Measurements from ENCODE around the gene PRICKLE1.
"Not testable (repeated sequence)": the region's sequence is repeated elsewhere in the genome, so short reads cannot be mapped to it uniquely, and the experiment has no call there.

PRICKLE1 gene

DNA sequence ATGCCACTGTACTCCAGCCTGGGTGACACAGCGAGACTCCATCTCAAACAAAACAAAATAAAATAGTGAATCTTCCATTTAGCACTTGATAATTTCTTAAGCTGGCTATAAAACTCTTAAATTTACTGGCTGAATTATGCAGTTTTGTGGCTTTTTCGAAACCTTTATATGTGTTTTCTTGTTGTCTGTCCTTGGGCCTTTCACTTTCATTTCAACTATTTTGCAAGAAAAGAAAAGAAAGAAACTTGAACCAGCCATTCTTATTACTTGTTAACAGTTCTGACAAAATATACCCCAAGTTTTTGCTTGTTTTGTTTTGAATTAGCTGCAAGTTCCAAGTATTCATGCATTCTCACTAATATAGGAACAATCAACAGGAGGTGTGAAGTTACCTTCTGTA, 42.8 kb downstream of the PRICKLE1 start:
- no peak for DNase-seq

DNA sequence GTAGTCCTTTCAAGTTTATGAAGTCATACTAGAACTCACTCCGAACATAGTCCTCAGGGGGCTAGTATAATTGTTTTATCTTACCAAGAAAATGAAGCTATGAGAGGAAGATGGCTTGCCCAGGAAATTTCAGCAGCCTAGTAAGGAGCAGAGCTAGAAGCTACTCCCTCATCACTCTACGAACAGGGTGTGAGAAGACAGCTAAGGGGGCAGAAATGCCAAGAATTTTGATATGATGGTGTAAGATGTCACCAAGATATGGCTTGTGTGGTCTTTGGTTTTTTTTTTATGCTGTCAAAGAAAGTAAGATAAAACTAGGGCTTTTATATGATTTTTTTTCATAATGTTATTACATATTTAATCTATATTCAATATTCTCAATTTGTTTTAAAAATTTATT, 47.6 kb downstream of the PRICKLE1 start:
- DNase-seq, result no peak

DNA sequence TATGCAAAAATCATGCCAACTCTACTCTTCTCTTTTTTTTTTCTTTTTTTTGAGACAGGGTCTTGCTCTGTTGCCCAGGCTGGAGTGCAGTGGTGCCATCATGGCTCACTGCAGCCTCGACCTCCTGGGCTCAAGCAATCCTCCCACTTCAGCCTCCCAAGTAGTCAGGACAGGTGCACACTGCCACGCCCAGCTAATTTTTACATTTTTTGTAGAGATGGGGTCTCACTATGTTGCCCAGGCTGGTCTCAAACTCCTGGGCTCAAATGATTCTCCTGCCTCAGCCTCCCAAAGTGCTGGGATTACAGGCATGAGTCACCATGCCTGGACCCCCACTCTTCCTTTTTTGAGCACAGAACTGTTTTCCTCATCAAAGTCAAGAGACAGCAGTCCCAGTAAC, 48.2 kb downstream of the PRICKLE1 start:
- DNase-seq, result not testable (repeated sequence)

DNA sequence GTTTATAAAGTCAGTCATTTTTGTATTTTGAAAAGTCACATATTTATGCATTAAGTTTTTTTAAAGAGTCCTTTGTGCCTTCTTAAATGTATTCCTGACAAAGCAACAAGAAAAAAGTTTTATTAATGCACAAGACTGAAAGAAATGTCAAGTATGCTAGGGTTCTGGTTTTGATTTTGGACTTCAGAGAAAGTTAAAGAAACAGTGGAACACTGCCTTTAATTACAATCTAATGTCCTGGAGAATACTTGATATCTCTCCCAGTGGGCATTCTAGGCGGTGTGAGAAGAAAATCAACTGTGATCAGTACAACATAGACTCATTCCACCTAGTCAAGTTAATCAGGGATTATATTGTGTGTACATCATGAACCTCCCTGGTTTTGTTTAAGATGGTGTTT, 49.9 kb downstream of the PRICKLE1 start:
- no peak for DNase-seq

DNA sequence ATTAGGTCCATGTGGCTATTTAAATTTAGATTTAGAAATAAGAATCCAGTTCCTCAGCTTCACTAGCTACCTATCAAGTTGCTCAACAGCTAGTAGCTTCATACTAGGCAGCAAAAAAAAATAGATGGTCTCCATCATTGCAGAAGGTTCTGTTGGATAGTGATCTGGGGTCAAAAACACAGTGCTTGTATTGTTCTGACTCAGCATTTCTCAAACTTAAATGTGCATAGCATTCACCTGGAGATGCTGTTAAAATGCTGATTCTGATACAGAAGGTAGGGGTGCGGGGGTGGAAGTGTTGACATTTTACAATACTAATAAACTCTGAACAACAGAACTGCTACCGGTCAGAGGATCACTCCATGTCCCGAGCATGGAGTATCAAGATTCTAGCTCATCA, 51.3 kb downstream of the PRICKLE1 start:
- no peak for DNase-seq

DNA sequence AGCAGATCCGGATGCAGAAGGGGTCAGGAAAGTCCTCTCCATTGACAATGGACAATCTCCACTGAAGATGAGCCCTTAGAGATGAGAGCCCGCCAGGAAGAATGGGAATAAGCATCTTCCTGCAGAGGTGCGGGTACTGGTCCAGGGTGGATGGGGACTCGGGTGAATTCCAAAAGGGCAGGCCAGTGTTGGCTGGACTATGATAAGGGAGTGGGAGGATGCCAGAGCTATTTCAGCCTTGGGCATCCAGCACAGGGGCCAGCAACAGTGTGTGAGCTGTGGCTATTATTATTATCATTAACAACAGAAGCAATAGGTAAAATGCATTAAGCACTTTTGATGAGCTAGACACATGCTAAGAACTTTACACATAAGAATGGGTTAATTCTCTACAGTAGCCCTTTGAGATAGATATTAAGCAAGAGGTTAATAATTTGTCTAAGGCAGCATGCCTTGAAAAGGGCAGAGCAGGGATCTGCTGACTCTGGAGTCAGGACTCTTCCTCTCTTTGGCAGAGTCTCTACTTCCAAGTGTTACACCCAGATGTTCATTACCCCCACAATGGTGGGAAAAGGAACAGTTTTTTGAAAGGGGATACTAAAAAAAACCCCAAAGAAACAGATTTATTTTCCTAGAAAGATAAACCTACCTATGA, 55.2 kb downstream of the PRICKLE1 start:
- no peak for DNase-seq

DNA sequence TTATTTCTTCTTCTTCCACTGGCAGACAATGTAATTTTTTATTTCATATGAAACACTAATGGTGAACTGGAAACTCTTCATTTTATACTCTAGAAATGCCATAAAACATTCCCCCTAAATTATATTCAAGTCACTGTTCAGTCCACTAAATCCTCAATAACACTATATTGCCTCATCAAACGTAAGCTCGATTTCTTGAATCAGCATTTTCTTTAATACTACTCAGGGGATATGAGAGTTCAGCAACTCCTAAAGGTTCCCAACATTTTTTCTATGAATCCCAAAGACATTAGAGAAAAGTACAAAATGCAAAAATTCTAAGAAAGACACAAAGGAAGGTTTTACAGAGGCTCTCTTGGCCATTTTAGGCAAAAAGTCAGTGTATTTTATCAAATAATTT, 59.3 kb downstream of the PRICKLE1 start:
- no peak for DNase-seq

DNA sequence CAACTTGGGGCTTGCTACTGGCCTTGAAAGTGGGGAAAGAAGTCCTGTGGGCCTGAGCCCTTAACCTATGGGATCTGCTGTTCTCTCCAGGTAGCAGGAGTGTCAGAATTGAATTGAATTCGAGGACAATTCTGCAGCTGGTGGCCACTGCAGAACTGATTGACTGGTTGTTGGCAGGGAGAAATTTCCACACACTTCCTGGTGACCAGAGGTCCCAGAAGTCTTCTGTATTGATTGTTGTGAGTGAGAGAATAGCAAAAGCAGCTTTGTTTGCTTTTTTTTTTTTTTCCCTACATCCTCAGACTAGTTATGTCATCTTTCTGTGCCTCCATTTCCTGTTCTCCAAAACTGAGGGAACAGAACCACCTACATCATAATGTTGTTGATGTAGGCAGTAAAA, 64.1 kb downstream of the PRICKLE1 start:
- no peak for DNase-seq

DNA sequence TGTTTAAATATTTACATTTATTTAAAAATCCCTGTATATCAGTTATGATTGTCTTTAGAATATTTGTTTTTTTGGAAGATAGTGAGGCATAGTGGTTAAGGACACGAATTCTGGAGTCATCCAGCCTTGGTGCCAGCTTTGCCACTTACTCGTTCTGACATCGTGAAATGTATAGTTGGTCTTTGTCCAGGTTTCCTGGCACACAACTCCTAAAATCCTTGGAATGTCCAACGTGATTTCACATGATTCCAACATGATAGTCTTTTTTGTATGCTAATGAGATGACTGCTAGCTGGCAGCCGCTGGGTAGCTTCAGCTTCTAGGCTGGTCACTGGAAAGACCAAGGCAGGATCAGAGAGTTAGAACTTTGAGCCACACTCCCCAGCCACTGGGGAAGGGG, 64.8 kb downstream of the PRICKLE1 start:
- DNase-seq, result no peak

DNA sequence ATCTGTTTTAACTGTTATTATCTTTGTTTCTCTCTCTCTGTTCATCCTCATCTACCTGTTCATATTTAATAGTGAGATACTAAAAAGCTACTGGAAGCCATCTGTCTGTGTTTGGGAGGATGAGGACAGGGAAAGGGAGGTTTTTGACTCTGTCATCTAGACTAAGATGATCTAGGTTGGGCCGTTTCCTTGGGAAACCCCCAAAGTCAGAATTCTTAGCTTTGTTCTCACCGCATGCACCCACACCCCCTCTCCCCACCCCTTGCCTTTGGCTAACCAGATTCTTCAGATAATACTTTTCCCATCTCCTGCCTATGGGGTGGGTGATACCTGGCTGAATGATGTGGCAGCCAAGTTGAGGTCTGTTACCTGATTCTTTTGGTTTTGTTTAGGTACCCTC, 73.0 kb downstream of the PRICKLE1 start:
- no peak for DNase-seq

DNA sequence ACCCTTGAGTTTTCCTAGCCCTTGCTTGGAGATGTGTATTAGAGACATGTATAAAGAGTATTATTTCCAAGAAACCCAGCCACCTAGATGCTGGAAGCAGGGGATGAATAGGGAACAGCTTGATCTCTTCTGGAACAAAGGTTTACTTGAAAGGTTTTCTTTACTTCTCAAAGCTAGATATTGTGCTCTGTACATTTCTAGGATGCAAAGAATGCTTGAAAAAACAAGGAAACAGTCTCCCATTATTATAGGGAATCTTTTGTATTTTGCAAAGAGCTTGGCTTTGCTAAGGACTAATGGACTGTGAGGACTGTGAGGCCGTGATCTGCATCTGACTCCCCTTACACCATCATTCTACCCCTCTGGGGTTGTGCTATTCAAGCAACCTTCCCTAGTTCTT, 77.9 kb downstream of the PRICKLE1 start:
- no peak for DNase-seq

DNA sequence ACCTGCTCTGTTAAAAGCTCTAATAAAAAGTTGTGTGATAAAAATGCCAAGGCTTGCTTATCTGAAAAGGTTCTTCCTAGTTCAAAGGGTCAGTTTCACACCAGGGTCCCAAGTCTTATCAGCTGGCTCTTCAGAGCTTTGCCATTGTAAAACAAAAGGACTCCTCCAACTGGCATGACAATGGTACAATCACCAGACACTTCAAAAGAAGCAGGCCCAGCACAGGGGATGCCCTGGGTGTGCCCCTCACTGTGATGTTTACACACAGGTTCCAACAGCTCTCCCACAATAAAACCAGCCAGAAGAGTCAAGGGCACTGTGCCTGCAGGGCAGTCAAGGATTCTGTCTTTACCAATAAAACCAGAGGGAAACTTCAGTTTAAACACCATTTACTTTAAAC, 78.7 kb downstream of the PRICKLE1 start:
- no peak for DNase-seq

DNA sequence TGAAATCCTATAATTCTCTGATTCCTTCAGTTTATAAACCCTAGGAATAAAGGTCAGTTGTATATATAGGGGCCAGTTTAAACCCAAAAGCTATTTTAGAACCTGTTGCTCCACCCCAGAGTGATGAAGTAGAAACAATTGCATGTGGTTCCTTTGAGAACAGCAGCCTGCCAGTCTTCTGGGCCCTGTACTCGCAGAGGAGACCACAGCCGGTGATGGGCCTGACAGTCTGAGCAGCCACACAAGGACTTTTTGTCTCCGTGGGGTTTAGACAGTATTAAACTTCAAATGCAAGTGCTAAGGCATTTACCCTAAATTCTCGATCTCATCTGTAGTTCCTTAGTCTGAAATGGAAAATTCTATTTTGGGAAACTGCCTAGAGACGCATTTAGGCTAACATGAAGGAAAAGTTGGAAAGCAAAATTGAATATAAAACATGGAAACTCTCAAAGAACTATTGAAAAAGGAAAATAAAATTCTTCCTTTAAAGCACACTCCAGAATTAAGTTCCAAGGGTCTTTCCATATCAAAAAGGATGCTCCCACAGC, 80.6 kb downstream of the PRICKLE1 start:
- no peak for DNase-seq

DNA sequence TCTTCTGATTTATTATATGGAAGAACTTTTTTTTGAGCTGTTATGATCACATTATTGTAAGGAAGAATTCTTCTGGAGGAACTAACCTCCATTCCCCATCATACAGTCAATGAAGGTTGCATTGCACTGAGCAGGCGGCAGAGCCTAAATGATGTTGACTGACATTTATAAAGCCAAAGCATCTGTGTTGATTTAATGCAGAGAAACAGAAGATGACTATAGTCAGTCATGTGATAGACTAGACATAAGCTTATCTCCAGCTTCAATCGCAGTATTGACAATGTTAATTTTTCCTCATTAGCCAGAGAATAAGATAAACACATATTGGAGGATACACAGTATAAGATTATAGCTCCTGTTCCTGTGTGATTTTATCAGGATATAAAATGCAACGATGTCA, 82.0 kb downstream of the PRICKLE1 start:
- DNase-seq, result no peak

DNA sequence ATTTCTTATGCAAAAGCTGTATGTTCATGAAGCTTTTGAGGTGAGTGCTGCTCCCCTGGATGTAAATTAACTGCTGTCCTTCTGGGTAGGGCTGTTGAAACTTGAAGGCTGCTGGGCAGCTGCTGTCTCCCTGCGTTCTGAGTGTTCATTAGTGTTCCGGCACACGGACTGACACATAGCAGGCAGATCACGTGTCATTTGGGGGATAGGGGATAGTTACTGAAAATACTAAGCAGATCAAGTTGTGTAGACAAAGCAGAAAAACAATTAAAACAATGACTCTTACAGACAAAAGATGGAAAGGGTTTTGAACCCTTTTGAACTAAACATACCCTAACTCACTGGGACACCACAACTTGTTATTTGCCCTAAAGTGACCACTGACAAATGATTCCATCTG, 82.5 kb downstream of the PRICKLE1 start:
- DNase-seq, result no peak

DNA sequence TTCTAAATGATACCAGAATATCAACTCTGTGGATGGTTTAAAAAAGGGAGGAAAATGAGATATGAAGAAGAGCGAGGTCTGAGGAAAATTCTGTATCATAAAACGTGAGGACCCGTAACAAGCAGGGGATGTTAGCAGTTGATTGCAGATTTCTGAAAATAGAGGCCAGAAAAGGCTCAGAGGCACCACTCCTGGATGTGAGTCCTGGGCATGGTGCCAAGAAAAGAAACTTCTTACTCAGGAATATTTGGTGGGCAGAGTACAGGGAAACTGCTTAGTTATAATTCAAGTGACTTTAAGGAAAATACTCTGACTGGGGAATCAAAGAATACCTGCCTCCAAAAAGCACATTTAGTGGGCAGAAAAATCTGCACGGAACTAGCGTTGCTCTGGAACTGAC, 85.5 kb downstream of the PRICKLE1 start:
- DNase-seq, result no peak

DNA sequence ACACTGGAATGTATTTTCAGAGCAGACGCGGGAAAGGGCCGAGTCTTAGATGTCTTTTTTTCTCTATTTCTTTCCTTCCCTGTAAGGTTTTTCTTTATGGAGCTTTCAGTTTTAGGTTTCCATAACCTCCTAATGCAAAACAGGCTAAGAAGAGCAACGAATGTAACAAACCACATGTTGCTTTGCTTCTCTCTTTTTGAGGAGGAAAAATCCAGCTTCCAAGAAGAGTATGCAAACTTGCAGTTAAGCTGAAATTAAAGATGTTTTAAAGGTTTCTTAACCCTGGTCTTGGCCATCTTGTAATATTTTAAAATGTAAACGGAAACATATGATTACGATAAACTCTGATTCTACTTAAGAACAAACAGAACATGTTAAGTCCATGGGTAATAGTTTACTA, 86.9 kb downstream of the PRICKLE1 start:
- no peak for DNase-seq

DNA sequence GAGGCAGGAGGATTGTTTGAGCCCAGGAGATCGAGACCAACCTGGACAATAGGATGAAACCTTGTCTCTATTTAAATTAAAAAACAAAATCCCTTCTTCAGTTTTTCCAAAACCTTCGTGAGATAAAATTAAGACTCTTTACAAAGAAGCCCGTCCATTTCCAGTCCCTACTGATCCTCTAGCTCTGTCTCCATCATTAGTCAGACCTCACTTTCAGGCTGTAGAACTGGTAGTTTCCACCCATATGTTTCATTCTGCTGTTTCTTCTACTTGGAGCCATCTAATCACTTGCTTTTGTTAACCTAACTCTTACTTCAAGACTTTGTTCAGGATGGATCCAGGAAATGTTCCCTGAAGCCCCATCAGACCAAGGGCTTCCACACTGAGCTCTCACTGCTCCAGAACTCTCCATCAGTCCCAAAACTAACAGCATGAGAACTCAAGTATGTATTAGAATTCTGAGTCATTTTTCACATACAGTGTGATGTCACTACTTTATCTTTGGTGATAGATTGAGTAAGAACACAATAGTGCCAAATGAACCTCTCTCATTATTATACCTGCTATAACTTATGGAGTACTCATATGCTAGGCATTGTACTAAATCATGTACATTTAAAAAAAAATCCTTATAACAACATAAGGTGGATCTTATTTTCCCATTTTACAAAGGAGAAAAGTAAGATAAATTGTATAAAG, 90.8 kb downstream of the PRICKLE1 start:
- DNase-seq, result no peak

DNA sequence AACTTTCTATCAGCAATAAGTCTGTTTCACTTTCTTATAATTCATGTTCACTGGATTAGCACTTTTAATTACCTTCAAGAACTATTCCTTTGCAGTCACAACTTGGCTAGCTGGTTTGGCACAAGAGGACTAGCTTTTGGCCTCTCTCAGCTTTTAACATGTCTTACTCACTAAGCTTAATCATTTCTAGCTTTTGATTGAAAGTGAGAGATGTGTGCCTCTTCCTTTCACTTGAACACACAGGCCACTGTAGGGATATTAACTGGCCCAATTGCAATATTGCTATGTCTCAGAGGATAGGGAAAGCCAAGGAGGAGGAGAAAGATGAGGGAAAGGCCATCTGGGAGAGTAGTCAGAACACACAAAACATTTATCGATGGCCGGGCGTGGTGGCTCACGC, 92.7 kb downstream of the PRICKLE1 start:
- DNase-seq, result no peak

DNA sequence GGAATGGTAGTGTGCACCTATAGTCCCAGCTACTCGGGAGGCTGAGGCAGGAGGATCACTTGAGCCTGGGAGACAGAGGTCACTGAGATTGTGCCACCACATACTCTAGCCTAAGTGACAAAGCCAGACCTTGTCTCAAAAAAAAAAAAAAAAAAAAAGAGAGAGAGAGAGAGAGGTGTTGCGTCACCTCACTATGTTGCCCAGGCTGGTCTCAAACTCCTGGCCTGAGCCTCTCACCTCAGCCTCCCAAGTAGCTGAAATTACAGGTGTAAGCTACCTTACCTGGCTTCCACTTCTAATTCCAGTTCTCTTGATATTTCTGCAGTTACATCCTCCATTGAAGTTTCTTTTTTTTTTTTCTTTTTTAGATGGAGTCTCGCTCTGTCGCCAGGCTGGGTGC, 94.3 kb downstream of the PRICKLE1 start:
- no peak for DNase-seq

DNA sequence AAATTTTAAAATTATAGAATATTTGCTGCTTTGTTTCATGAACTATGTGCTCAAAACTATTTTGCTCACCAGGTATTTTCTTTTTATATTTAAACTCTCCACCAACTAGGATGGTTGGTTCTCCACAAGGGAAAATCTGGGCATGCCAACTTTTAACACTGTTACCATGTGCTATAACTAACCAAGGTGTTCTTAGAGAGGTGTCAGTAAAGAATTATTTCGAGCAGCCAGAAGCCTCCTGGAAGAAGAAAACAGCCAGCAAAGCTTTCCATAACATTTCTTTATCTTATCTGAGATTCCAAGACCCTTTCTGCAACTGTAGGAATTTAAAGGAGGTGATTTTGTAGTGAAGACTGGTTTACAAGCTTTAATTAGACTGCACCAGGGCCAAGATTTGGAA, 97.3 kb downstream of the PRICKLE1 start:
- no peak for DNase-seq

DNA sequence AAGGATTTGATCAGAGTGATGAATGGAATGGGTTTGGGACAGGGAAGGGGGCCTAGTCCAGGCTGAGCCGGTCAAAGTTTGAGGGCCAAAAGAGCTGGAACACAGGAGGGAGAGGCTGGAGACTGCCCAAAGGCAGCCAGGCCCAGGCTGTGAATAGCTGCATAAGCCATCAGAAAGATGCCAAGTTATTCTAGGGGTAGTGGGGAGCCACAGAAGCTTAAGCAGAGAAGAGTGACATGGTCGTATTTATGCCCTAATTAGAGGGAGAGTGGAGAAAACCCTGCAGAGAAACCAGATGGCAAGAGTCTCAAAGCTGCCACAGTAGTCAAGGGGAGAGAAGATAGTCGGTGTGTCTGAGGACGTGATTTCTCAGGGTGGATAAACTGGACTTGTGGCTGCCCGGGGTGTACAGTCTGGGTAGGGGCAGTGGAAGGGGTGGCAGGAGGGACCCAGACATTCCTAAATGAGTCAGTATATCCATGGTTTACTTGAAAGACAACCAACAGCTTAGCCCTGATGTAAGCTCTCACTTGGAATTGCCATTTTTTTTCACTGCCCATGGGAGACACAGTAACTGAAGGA, 99.2 kb downstream of the PRICKLE1 start:
- DNase-seq, result no peak

DNA sequence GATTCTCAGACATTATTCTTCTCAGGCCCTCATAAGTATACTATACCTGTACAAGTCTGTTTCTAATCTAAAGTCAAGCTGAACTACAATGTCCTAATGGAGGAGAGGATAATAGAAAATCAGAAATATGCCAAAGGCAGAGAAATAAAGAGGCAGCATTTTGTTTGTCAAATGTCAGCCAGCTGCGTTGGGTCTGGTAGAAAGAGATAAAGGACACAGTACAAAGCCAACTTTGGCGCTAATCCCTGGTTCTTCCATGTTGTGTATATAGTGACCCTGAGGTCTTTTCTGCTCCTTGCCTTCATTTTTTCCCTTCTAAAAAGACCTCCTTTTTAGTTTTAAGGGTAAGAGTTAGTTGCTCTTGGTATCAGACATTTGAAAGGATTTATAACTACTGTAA, 103.1 kb downstream of the PRICKLE1 start:
- DNase-seq, result no peak

DNA sequence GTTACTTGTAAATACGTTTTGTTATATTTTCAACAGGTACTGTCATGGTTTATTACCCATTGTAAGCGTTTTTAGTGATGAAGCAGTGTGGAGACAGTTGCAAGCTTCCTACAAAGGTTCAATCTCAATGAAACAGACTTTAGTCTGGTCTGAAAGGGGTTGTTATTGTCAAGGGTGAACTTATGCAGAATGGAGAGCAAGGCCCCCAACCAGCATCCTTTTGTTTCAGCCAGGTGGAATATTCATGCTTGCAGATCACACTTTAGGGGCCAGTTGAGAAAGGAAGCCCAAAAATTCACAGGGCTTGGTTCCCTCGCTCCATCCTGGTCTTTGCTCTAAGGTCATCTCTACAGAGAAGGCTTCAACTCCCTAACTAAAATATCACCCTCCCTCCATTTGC, 103.7 kb downstream of the PRICKLE1 start:
- no peak for DNase-seq

Measured in SIG-M5 (cell line).